H9 (cell line): ENCODE measurements around the gene FUT8. TPM values are rescaled to one million over a fixed set of nuclear protein-coding genes. Genes with fewer than 3 reads are reported as not detected.

Source experiments
- DNase-seq: peaks from one replicate; pipeline ENCODE4 v3.0.0-alpha.2; 2017
- H2AFZ ChIP-seq: one replicate; pipeline ENCODE4 v1.6.1; 2013; ENCODE audit warnings: mild to moderate bottlenecking, low read length, control low read depth, moderate library complexity
- H2AK5ac ChIP-seq: 2 replicates; pipeline ENCODE4 v1.6.1; 2013; ENCODE audit warnings: low read length, control low read depth, mixed read lengths; ENCODE audit not compliant: insufficient read length
- H2BK120ac ChIP-seq: one replicate; pipeline ENCODE4 v1.6.1; 2013; ENCODE audit warnings: low read depth, mild to moderate bottlenecking, low read length, control low read depth, inconsistent platforms; ENCODE audit not compliant: poor library complexity, severe bottlenecking
- H2BK12ac ChIP-seq: 2 replicates; pipeline ENCODE4 v1.6.1; 2013; ENCODE audit warnings: low read length, control low read depth, mixed read lengths, low read depth; ENCODE audit not compliant: insufficient read length
- H2BK15ac ChIP-seq: 2 replicates; pipeline ENCODE4 v1.6.1; 2013; ENCODE audit warnings: low read depth, low read length, control low read depth
- H2BK20ac ChIP-seq: one replicate; pipeline ENCODE4 v1.6.1; 2013; ENCODE audit warnings: low read depth, mild to moderate bottlenecking, low read length, control low read depth, inconsistent platforms; ENCODE audit not compliant: poor library complexity, severe bottlenecking
- H2BK5ac ChIP-seq: 2 replicates; pipeline ENCODE4 v1.6.1; 2013; ENCODE audit warnings: low read length, control low read depth, mixed read lengths; ENCODE audit not compliant: insufficient read length
- H3K14ac ChIP-seq: 2 replicates; pipeline ENCODE4 v1.6.1; 2013; ENCODE audit warnings: low read length, control low read depth; ENCODE audit not compliant: insufficient read depth
- H3K18ac ChIP-seq: 2 replicates; pipeline ENCODE4 v1.6.1; 2013; ENCODE audit warnings: low read depth, mild to moderate bottlenecking, mixed read lengths, low read length, control low read depth; ENCODE audit not compliant: insufficient read length
- H3K23ac ChIP-seq: 2 replicates; pipeline ENCODE4 v1.6.1; 2013; ENCODE audit warnings: low read length, control low read depth, mixed read lengths, low read depth; ENCODE audit not compliant: insufficient read length
- H3K23me2 ChIP-seq: 2 replicates; pipeline ENCODE4 v1.6.1; 2013; ENCODE audit warnings: low read depth, mild to moderate bottlenecking, mixed read lengths, low read length, control low read depth; ENCODE audit not compliant: insufficient read length, poor library complexity, severe bottlenecking
- H3K27ac ChIP-seq: 2 replicates; pipeline ENCODE4 v1.5.1; 2013; ENCODE audit warnings: low read length, control low read depth, mixed read lengths, low read depth; ENCODE audit not compliant: insufficient read length
- H3K27me3 ChIP-seq: 2 replicates; pipeline ENCODE4 v1.6.1; 2013; ENCODE audit warnings: low read length, control low read depth, inconsistent platforms; ENCODE audit not compliant: insufficient read depth
- H3K4ac ChIP-seq: 2 replicates; pipeline ENCODE4 v1.6.1; 2013; ENCODE audit warnings: low read depth, mild to moderate bottlenecking, control low read depth, inconsistent platforms, low read length, moderate library complexity
- H3K4me1 ChIP-seq: 2 replicates; pipeline ENCODE4 v1.6.1; 2013; ENCODE audit warnings: low read length, control low read depth, inconsistent platforms; ENCODE audit not compliant: insufficient read depth
- H3K4me2 ChIP-seq: 2 replicates; pipeline ENCODE4 v1.6.1; 2013; ENCODE audit warnings: low read length, control low read depth, mixed read lengths; ENCODE audit not compliant: insufficient read length, insufficient read depth
- H3K56ac ChIP-seq: 2 replicates; pipeline ENCODE4 v1.6.1; 2013; ENCODE audit warnings: low read depth, mild to moderate bottlenecking, mixed read lengths, low read length, control low read depth; ENCODE audit not compliant: insufficient read length
- H3K79me1 ChIP-seq: 2 replicates; pipeline ENCODE4 v1.6.1; 2013; ENCODE audit warnings: low read depth, mild to moderate bottlenecking, moderate library complexity, low read length, control low read depth, inconsistent platforms; ENCODE audit not compliant: insufficient read depth, poor library complexity, severe bottlenecking
- H3K79me2 ChIP-seq: 2 replicates; pipeline ENCODE4 v1.6.1; 2013; ENCODE audit warnings: low read length, control low read depth, inconsistent platforms; ENCODE audit not compliant: insufficient read depth
- H3K9ac ChIP-seq: 2 replicates; pipeline ENCODE4 v1.6.1; 2013; ENCODE audit warnings: low read length, control low read depth, mixed read lengths; ENCODE audit not compliant: insufficient read length; ENCODE audit errors: extremely low read depth
- H3K9me3 ChIP-seq: one replicate; pipeline ENCODE4 v1.6.1; 2013; ENCODE audit warnings: low read depth, low read length, inconsistent platforms; ENCODE audit not compliant: control insufficient read depth
- H3T11ph ChIP-seq: one replicate; pipeline ENCODE4 v1.6.1; 2013; ENCODE audit warnings: mild to moderate bottlenecking, low read length, control low read depth, inconsistent platforms
- H4K20me1 ChIP-seq: one replicate; pipeline ENCODE4 v1.6.1; 2013; ENCODE audit not compliant: control insufficient read depth, insufficient read length, insufficient read depth
- H4K5ac ChIP-seq: 2 replicates; pipeline ENCODE4 v1.6.1; 2013; ENCODE audit warnings: low read depth, mild to moderate bottlenecking, mixed read lengths, low read length, control low read depth; ENCODE audit not compliant: insufficient read length
- H4K8ac ChIP-seq: replicated peaks from 2 replicates; pipeline ENCODE4 v1.6.1; 2013; ENCODE audit warnings: low read length, control low read depth, mixed read lengths, low read depth; ENCODE audit not compliant: insufficient read length
- H4K91ac ChIP-seq: 2 replicates; pipeline ENCODE4 v1.6.1; 2013; ENCODE audit warnings: low read depth, mild to moderate bottlenecking, moderate library complexity, mixed read lengths, low read length, control low read depth; ENCODE audit not compliant: insufficient read length
- H3K27ac Mint-ChIP-seq, 3 experiments: 2 replicates in 2 of 3; 3 replicates in 1 of 3; pipeline ENCODE4 v1.8.0; 2020 to 2021; ENCODE audit warnings: mixed read lengths in 3 of 3, mild to moderate bottlenecking in 1 of 3, moderate library complexity in 1 of 3
- H3K27me3 Mint-ChIP-seq: 2 replicates; pipeline ENCODE4 v1.8.0; 2021; ENCODE audit warnings: low read depth, mild to moderate bottlenecking, moderate library complexity, mixed read lengths
- H3K36me3 Mint-ChIP-seq, 3 experiments: 2 replicates in 2 of 3; 3 replicates in 1 of 3; pipeline ENCODE4 v1.8.0; 2020 to 2021; ENCODE audit warnings: low read depth in 3 of 3, mixed read lengths in 3 of 3; ENCODE audit not compliant: insufficient read depth in 1 of 3
- H3K4me1 Mint-ChIP-seq, 2 experiments: 2 replicates each; pipeline ENCODE4 v1.8.0; 2020; ENCODE audit warnings: mixed read lengths in 2 of 2
- H3K4me3 Mint-ChIP-seq, 2 experiments: 2 replicates in 1 of 2; 3 replicates in 1 of 2; pipeline ENCODE4 v1.8.0; 2020 to 2021; ENCODE audit warnings: mild to moderate bottlenecking in 2 of 2, mixed read lengths in 2 of 2, moderate library complexity in 1 of 2
- H3K9me3 Mint-ChIP-seq, 2 experiments: 2 replicates in 1 of 2; 3 replicates in 1 of 2; pipeline ENCODE4 v1.8.0; 2020; ENCODE audit warnings: mild to moderate bottlenecking in 2 of 2, mixed read lengths in 2 of 2, moderate library complexity in 1 of 2
- WGBS: extraction: QIAGEN DNeasy Blood & Tissue Kit; methylation state at CpG from one replicate; pipeline ENCODE4 v1.1.7; 2013; ENCODE audit warnings: missing lambda C conversion rate, low lambda C conversion rate, mixed read lengths; ENCODE audit not compliant: insufficient read length; ENCODE audit errors: extremely low coverage; 5-methylcytosine and 5-hydroxymethylcytosine counted together
- total RNA-seq: library from RNA; stranded (reverse); gene quantifications from 2 replicates; pipeline ENCODE4 v1.2.1, GENCODE V29; 2021
- TF ChIP-seq, protein P1 (sequence below): fragments of 200-600 bp; sonication (generic); conservative IDR thresholded peaks from 3 replicates; pipeline ENCODE4 v1.8.0; 2021; ENCODE audit warnings: antibody characterized with exemption, mild to moderate bottlenecking

Gene FUT8
- total RNA-seq, 1 experiment from 2014 or later = 44.3 TPM

DNA sequence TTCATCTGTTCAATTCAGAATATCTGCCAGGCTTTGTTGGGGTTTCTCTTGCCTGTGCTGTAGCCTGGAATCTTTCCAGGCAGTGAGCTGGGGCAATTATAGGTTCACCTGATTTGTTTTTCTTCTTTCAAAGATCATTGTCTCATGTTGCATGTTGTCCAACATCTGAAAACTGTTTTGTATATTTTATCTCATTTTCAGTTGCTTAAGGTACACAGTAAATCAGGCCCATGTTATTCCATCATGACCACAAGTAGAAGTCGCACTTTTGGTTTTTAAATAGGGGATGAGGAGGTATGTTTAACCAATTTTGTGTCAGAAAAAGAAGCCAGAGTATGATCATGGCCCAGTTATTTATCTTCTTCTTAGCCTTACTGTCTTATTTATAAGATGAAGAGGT is 24.9 kb upstream of the FUT8 start:
- Histone ChIP-seq H3K27ac (no peak overlapping the region), H3K9me3 (no peaks in the 10 kb centered on the region), H2BK12ac (no peak overlapping the region), H3K4ac (no peak overlapping the region), H3K4me1 (no peaks in the 10 kb centered on the region), H3K18ac (no peak overlapping the region), H2BK20ac (no peak overlapping the region), H4K91ac (no peak overlapping the region), H4K20me1 (no peaks in the 10 kb centered on the region), H3K79me2 (no peaks in the 10 kb centered on the region), H3K14ac (no peak overlapping the region), H2BK15ac (no peak overlapping the region), H2BK5ac (no peak overlapping the region), H2AK5ac (no peak overlapping the region), H4K5ac (no peak overlapping the region), H2BK120ac (no peak overlapping the region), H3K4me2 (no peak overlapping the region), H3K9ac (no peak overlapping the region), H3K56ac (no peak overlapping the region), H3K79me1 (no peaks in the 10 kb centered on the region), H4K8ac (no peak overlapping the region), H2AFZ (no peak overlapping the region), H3K23ac (no peak overlapping the region), H3K23me2 (no peaks in the 10 kb centered on the region), H3K27me3 (no peaks in the 10 kb centered on the region), H3T11ph (no peak overlapping the region)
- Mint-ChIP-seq H3K27me3 (no peaks in the 10 kb centered on the region), H3K9me3 (no peaks in the 10 kb centered on the region), H3K4me3 (no peak overlapping the region), H3K4me1 (no peaks in the 10 kb centered on the region), H3K27ac (no peak overlapping the region), H3K36me3 (no peaks in the 10 kb centered on the region)
- DNase-seq = no peak
- no CpG with 5 or more reads among the region's 1 CpG for WGBS
- TF ChIP-seq, protein P1, sequence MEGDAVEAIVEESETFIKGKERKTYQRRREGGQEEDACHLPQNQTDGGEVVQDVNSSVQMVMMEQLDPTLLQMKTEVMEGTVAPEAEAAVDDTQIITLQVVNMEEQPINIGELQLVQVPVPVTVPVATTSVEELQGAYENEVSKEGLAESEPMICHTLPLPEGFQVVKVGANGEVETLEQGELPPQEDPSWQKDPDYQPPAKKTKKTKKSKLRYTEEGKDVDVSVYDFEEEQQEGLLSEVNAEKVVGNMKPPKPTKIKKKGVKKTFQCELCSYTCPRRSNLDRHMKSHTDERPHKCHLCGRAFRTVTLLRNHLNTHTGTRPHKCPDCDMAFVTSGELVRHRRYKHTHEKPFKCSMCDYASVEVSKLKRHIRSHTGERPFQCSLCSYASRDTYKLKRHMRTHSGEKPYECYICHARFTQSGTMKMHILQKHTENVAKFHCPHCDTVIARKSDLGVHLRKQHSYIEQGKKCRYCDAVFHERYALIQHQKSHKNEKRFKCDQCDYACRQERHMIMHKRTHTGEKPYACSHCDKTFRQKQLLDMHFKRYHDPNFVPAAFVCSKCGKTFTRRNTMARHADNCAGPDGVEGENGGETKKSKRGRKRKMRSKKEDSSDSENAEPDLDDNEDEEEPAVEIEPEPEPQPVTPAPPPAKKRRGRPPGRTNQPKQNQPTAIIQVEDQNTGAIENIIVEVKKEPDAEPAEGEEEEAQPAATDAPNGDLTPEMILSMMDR = no peak
